ENCODE results near the gene PSMF1. TPM values are rescaled to one million over a fixed set of nuclear protein-coding genes. Genes with fewer than 3 reads are reported as not detected.

Gene PSMF1
- 29.9 and 42.6 TPM in 2 replicates for total RNA-seq

GRCh38 chr20:1118336-1119127, at the start of gene PSMF1:
PSMF1 (plus strand) TSS chr20:1118602; CDS start chr20:1118774, 172 bp downstream.

GRCh38 chr20:1184638-1185315, 66.4 kb downstream of the PSMF1 start, which contains the start of gene TMEM74B:
TMEM74B (minus strand) TSS chr20:1184981; CDS start chr20:1183801, 1,180 bp downstream.

GRCh38 chr20:1202762-1203504, 84.5 kb downstream of the PSMF1 start, which contains the start of gene C20orf202:
C20orf202 (plus strand) TSS chr20:1203454; CDS start chr20:1203586, 132 bp downstream.

Other genes with a start within 250 kb of the PSMF1 start
- not detected in 2 replicates for gene ANGPT4, start 202.3 kb upstream of the PSMF1 start, total RNA-seq
- gene RSPO4, start 116.3 kb upstream of the PSMF1 start, total RNA-seq: not detected in 2 replicates
- gene TMEM74B, start 66.4 kb downstream of the PSMF1 start, total RNA-seq: not detected in 2 replicates
- gene C20orf202, start 84.9 kb downstream of the PSMF1 start, total RNA-seq: not detected in 2 replicates
- not detected in 2 replicates for gene RAD21L1, start 107.4 kb downstream of the PSMF1 start, total RNA-seq
- gene SNPH, start 147.7 kb downstream of the PSMF1 start, total RNA-seq: 5.5 and 6.3 TPM in 2 replicates
- gene SDCBP2, start 210.5 kb downstream of the PSMF1 start, total RNA-seq: 1.5 and 2.3 TPM in 2 replicates

All from subcutaneous preadipocyte (primary cell).